HG03025 (cell line): ENCODE results near the gene PRKCZ.

Source experiments
- ATAC-seq: cut with Tn5 transposase; IDR thresholded peaks from one replicate; pipeline ENCODE4 v1.9.1; 2021; ENCODE audit warnings: mild to moderate bottlenecking, moderate library complexity; ENCODE audit not compliant: unreplicated experiment, low FRiP score

The PRKCZ gene

GRCh38 chr1:2098839-2099785, 48.9 kb downstream of the PRKCZ start:
- ATAC-seq = no peak

GRCh38 chr1:2099886-2100779, 49.9 kb downstream of the PRKCZ start:
- no peak for ATAC-seq

GRCh38 chr1:2100780-2101108, 50.5 kb downstream of the PRKCZ start:
- ATAC-seq = no peak

DNA sequence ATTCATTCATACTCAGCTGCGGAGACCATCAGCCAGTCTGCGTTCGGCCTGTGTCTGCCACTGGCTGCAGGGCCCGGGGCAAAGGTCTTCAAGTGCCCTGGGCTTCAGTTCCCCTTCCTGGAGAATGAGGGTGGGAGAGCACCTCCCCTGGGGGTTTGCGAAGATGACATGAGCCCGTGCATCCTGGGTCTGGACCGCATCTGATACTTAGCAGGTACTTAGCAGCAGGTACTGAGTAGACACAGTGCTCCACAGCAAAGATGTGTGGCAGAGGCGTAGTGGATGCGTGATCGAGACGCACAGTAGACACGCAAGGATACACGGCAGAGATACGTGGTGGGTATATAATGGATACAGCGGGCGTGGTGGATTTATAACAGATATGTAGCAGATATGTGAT, 51.3 kb downstream of the PRKCZ start:
- ATAC-seq = no peak

GRCh38 chr1:2101946-2102345, 51.7 kb downstream of the PRKCZ start:
- ATAC-seq = no peak

DNA sequence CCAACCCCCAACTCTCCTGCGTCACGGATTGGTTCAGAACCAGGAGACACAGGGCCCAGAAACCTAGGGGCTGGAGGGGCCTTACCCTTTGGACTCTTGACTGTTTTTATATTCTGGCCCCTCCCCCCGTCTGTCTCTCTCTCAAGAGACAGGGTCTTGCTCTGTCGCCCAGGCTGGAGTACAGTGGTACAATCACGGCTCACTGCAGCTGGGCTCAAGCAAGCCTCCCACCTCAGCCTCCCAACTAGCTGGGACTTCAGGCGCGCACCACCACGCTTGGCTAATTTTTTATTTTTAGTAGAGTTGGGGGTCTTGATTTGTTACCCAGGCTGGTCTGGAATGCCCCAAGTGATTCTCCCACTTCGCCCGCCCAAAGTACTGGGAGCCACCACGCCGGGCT, 52.5 kb downstream of the PRKCZ start:
- no peak for ATAC-seq

DNA sequence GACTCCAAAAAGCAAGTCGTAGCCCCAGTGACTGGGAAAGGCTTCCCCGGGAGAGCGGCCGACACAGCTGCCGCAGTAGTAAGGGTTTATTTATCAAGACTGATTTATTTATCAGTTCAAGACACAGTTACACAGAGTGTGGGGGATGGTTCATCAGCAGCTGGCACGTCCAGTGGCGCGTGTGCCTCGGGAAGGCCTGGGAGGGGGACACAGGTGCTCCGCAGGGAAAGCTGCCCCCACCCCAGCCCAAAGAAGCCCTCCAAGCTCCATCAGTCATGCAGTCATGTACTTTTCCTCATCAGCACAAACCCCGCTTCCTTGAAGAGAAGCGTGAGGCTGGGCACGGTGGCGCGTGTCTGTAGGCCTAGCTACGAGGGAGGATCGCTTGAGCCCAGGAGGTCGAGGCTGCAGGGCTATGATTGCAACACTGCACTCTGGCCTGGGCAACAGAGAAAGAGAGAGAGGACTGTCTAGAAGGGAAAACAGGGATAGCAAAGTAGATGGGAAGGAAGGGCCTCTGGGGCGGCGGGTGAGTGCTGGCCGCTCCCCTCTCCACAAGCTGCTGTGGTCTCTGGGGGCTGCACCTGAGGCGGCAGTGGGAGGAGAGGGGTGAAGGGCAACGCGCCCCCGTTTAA, 53.2 kb downstream of the PRKCZ start:
- ATAC-seq = no peak

- no peak for ATAC-seq
Measured at GRCh38 chr1:2103901-2104590, 53.8 kb downstream of the PRKCZ start.

- ATAC-seq = no peak
Measured at GRCh38 chr1:2104621-2105427, 54.6 kb downstream of the PRKCZ start.

- ATAC-seq = no peak
Measured at GRCh38 chr1:2105781-2106524, 55.7 kb downstream of the PRKCZ start.

GRCh38 chr1:2106659-2107405, 56.6 kb downstream of the PRKCZ start:
- no peak for ATAC-seq

GRCh38 chr1:2107586-2108212, 57.5 kb downstream of the PRKCZ start:
- ATAC-seq = no peak

DNA sequence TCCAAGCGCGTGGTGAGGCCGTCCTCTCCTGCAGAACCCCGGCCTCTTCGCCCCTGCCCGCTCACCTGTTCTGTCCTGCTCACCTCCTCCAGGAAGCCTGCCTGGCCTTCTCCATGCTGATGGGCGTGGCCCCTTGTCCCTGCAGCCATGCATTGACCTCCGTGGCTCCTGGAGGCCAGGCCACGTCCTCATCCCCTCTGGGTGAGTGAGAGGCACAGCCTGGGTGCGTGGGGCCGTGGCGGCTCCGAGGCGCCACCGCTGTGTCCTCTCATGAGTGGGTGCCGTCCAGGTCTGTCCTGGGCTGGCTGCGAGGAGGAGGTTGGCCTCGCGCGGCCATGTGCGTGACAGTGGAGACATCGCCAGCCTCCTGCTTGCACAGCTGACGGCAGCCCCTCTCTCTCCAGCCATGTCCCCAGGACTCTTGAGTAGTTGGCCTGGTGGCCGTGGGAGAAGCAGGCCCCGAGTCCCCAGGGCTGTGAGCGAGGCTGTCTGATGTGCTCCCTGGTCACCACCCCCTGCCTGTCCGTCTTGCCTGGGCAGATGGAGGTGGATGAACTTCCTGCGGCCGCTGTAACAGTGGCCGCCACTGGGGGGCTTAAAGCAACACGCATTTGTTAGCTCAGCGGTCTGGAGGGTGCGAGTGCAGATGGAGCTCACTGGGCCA, 58.1 kb downstream of the PRKCZ start:
- ATAC-seq = no peak

DNA sequence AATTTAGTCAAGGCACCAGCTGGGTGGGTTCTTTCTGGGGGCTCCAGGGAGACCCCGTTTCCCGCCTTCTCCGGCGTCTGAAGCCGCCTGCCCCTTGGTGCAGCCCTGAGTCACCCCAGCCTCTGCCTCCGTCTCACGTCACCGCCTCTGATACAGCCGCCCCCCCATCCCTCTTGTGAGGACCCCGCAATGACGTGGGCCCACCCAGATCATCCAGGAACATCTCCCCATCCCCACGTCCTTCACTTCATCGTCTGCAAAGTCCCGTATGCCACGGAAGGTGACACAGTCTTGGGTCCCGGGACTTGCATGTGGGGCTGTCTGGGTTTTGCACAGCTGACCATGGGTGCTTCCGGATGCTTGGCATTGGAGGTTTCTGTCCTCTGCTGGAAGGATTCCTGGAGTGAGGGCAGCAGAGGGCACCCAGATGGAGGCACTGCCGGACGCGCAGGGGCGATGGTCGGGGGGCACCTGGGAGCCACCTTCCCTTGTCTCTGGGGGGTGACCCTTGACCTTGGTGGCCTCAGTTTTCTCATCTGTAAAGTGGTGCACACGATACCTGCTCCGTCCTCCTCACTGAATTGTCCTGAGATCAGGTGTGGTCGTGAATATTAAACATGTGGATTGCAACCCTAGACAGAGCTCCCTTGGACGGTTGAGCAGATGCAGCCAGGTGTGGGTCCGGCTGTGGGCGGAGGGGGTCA, 58.8 kb downstream of the PRKCZ start:
- no peak for ATAC-seq

- no peak for ATAC-seq
Measured at GRCh38 chr1:2109581-2110021, 59.4 kb downstream of the PRKCZ start.

- no peak for ATAC-seq
Measured at GRCh38 chr1:2110191-2110737, 60.1 kb downstream of the PRKCZ start.
